Fibroblast of pulmonary artery (primary cell): ENCODE results near the gene PRKAG2.

Experiments used
- DNase-seq: peaks from one replicate; pipeline ENCODE4 v3.0.0-alpha.2; 2010; ENCODE audit warnings: low read depth
- H3K4me3 ChIP-seq: replicated peaks from 2 replicates; pipeline ENCODE4 v1.5.1; 2011; ENCODE audit warnings: low read depth, mild to moderate bottlenecking, control low read depth, low read length, moderate library complexity
- TF ChIP-seq, protein P1 (sequence below): IDR thresholded peaks from 2 replicates; pipeline ENCODE4 v1.5.1; 2011; ENCODE audit warnings: mild to moderate bottlenecking, control low read depth, low read length, inconsistent platforms; ENCODE audit errors: missing control alignments

PRKAG2 gene

DNA sequence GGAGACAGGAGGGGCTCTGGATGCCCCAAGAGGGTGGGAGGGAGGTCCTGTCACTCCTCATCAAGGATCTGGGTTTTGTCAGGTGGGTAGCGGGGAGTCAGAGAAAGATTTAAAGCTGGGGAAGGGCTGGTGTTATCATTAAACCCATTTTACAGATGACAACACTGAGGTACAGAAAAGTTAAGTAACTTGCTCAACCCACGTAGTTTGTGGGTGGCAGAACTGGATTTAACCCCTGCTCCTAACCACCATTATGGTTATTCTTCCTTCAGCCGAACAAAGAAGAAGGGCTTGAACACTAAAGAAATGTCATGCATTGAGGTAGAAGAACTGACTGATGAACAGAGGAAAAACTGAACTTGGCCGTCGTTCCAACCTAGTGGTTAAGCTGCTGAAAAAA, 24.9 kb upstream of the PRKAG2 start:
- H3K4me3 ChIP-seq = no peak overlapping the region
- no peak for DNase-seq
- TF ChIP-seq, protein P1, sequence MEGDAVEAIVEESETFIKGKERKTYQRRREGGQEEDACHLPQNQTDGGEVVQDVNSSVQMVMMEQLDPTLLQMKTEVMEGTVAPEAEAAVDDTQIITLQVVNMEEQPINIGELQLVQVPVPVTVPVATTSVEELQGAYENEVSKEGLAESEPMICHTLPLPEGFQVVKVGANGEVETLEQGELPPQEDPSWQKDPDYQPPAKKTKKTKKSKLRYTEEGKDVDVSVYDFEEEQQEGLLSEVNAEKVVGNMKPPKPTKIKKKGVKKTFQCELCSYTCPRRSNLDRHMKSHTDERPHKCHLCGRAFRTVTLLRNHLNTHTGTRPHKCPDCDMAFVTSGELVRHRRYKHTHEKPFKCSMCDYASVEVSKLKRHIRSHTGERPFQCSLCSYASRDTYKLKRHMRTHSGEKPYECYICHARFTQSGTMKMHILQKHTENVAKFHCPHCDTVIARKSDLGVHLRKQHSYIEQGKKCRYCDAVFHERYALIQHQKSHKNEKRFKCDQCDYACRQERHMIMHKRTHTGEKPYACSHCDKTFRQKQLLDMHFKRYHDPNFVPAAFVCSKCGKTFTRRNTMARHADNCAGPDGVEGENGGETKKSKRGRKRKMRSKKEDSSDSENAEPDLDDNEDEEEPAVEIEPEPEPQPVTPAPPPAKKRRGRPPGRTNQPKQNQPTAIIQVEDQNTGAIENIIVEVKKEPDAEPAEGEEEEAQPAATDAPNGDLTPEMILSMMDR = no peak

DNA sequence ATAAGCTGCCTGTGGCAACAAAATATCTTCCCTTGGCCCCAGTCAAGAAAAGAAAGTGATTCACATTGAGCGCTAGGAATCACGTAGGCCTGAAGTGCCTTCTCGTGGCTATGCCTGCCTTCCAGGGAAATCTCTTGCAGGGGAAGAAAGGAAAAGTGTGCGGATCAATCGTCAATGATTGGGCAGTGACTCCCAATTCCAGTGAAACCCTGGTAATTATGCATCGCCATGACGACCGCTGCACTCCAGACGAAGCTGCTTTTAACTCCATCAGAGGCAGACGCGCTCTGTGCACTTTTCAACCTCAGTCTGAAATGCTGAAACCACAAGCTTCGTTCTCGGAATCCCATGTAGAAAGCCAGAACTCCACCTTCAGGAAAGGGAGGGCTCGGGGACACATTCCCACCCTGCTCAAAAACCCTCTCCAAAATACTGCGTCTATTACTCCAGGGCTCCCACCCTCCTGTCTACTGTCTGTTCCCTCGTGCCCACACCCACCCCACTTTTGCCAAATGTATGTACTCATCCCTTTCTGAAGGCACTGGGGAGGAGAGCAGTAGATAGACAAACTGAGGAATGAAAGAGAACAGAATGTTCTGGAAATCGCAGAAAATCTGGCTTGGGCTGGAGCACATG, 24.2 kb upstream of the PRKAG2 start:
- TF ChIP-seq, protein P1 = no peak
- H3K4me3 ChIP-seq = no peak overlapping the region
- DNase-seq = no peak

DNA sequence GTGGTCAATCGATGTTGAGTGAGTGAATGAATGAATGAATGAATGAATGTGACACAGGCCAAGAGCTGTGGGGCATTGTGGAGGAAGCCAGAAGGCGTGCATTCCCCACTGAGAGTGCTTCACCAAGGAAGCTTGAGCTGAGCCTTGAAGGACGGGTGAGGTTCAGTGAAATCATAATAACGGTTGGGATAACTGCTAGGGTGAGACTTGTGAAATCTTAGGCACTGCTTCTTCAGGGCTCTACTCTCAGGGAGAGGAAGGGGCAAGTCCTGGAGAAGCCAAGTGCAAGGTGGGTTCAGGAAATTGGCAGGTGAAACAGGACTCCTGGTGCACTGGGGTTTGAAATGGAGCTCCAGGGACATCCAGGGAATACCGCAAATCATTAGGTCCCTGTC, 23.7 kb upstream of the PRKAG2 start:
- DNase-seq = no peak
- TF ChIP-seq, protein P1 = no peak
- H3K4me3 ChIP-seq = no peak overlapping the region

DNA sequence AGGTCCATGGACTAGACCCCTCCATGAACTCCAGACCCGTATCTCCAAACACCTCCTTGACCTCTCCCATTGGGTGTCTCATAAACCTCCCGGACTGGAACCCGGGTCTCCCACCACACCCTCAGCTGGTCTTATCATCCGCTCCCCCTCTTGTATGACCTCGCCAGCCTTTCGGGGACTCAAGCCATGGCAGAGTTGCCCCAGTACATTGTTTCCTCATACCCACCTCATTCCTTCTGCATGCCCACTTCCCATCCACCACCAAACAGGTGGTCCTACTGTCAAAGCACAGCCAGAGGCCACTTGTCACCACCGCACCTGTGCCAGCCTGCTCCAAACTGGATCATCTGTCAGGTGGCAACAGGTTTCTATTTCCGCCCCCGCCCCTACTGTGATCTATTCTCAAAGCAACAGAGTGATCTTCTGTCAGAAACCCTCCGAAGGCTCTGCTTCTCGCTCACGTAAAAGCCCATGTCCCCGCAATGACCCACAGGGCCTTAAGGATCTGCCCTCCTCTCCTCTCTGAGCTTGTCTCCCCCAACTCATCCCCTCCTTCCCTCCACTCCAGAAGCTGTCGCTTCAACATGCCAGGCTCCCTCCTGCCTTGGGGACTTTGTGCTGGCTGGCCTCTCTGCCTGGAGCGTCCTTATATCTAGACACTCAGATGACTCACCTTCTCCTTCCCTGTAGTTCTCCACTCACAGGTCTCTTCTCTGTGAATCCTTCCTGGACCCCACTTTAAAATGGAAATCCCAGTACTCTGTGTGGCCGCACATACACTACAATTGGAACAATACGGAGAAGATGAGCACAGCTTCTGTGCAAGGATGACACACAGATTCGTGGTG, 22.8 kb upstream of the PRKAG2 start:
- no peak for DNase-seq
- no peak overlapping the region for H3K4me3 ChIP-seq
- TF ChIP-seq, protein P1 = no peak

DNA sequence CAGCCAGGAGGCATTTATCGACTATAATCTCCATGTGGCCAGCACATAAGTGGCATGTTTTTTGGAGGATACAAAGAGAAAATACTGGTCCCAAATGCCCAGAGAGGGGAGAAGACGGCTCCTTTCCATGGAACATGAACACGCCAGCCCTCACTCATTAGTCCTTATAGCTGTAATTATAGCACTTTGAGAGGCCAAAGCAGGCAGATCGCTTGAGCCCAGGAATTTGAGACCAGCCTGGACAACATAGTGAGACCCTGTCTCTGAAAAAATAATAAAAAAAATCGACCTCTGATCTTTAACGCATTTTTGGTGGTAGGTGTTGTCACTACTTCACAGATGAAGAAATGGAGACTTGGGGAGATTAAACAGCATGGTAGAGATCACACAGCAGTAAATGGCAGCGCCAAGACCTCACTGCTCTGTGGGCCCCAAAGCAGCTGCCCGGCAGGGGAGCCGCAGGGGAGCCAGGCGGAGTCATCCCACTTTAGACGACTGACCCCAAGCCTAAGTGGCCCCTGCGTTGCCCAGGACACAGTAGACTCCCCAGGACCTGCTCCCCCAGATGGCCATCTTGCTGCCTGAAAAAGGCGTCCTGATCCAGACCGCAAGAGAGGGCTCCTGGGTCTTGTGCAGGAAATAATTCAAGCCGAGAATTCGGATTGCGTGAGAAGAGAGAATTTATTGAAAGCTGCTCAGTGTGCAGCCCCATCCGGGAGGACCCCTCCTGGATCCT, 21.2 kb upstream of the PRKAG2 start:
- DNase-seq = no peak
- H3K4me3 ChIP-seq = no peak overlapping the region
- TF ChIP-seq, protein P1 = no peak

DNA sequence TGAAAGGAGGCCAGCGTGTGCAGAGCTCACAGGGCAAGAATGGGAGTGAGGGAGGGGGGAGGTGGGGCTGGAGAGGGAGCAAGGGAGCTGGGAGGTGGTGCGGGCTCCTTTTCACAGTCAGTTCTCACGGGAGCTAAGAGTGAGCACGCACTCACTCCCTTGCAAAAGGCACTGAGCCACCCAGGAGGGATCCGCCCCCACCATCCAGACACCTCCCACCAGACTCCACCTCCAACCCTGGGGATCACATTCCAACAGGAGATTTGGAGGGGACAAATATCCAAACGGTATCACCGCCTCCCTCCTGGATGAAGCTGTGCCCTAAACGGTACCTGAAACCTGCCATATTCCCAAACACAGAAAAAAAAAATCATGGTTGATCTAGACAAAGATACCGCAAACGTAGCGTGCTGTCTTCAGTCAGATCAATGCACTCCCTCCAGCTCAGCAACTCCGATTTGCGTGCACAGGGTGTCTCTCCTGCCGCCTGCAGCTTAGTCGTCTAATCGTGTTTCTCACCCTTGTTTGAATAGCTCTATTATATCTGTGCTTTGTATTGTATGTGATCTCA, 20.3 kb upstream of the PRKAG2 start:
- H3K4me3 ChIP-seq = no peak overlapping the region
- TF ChIP-seq, protein P1 = no peak
- no peak for DNase-seq
